DND-41 (cell line): ENCODE results near the gene LGALSL.

Experiments used
- ATAC-seq: fragments of 200-7000 bp; cut with Tn5 transposase; 3 replicates; pipeline ENCODE4 v1.9.1; 2021; ENCODE audit warnings: low read depth; ENCODE audit not compliant: insufficient read depth
- DNase-seq: peaks from one replicate; pipeline ENCODE4 v3.0.0-alpha.2; 2020
- H2AFZ ChIP-seq: 2 replicates; pipeline ENCODE4 v1.6.0; 2012; ENCODE audit warnings: low read depth, low read length
- H3K27ac ChIP-seq: 2 replicates; pipeline ENCODE4 v1.5.1; 2012; ENCODE audit warnings: low read length, inconsistent platforms
- H3K27me3 ChIP-seq: fragments of 200-600 bp; sonication (generic); 2 replicates; pipeline ENCODE4 v1.6.0; 2012; ENCODE audit warnings: low read length, mild to moderate bottlenecking, inconsistent platforms; ENCODE audit not compliant: insufficient read depth, poor library complexity
- H3K36me3 ChIP-seq: 2 replicates; pipeline ENCODE4 v1.5.1; 2012; ENCODE audit warnings: low read length, inconsistent platforms; ENCODE audit not compliant: insufficient read depth
- H3K4me1 ChIP-seq: 2 replicates; pipeline ENCODE4 v1.5.1; 2012; ENCODE audit warnings: mild to moderate bottlenecking, low read length; ENCODE audit not compliant: insufficient read depth
- H3K4me2 ChIP-seq: 2 replicates; pipeline ENCODE4 v1.6.0; 2012; ENCODE audit warnings: mild to moderate bottlenecking, moderate library complexity, low read length, inconsistent platforms; ENCODE audit not compliant: insufficient read depth
- H3K4me3 ChIP-seq, 2 experiments: fragments of 200-600 bp in 1 of 2; shearing (Covaris generic) in 1 of 2; 2 replicates each; pipeline ENCODE4 v1.5.1; 2012 to 2016; ENCODE audit warnings: inconsistent platforms in 2 of 2, low read length in 2 of 2, mild to moderate bottlenecking in 2 of 2, low read depth in 1 of 2, moderate library complexity in 1 of 2
- H3K79me2 ChIP-seq: 2 replicates; pipeline ENCODE4 v1.6.0; 2012; ENCODE audit warnings: low read length, inconsistent platforms; ENCODE audit not compliant: insufficient read depth
- H3K9ac ChIP-seq: 2 replicates; pipeline ENCODE4 v1.6.0; 2012; ENCODE audit warnings: low read depth, mild to moderate bottlenecking, inconsistent platforms, low read length, moderate library complexity
- H3K9me3 ChIP-seq: 2 replicates; pipeline ENCODE4 v1.5.1; 2012; ENCODE audit warnings: low read length, moderate library complexity, mild to moderate bottlenecking, inconsistent platforms; ENCODE audit not compliant: insufficient read depth, severe bottlenecking
- H4K20me1 ChIP-seq: 2 replicates; pipeline ENCODE4 v1.6.0; 2012; ENCODE audit warnings: low read length; ENCODE audit not compliant: insufficient read depth
- CTCF ChIP-seq: IDR thresholded peaks from 2 replicates; pipeline ENCODE4 v1.5.1; 2012; ENCODE audit warnings: borderline replicate concordance, low read length, moderate library complexity, mild to moderate bottlenecking; ENCODE audit not compliant: poor library complexity, severe bottlenecking; ENCODE audit errors: extremely low read depth
- EZH2 ChIP-seq: IDR thresholded peaks from 3 replicates; pipeline ENCODE4 v1.6.1; 2012; ENCODE audit warnings: borderline replicate concordance, low read depth, mild to moderate bottlenecking, moderate library complexity, low read length, inconsistent platforms; ENCODE audit not compliant: severe bottlenecking

Gene LGALSL

GRCh38 chr2:64456293-64456692 lies 2.3 kb downstream of the LGALSL start:
- Histone ChIP-seq H3K36me3 (no peaks in the 10 kb centered on the region), H3K9me3 (no peaks in the 10 kb centered on the region), H3K4me3 (no peak overlapping the region), H3K79me2 (no peaks in the 10 kb centered on the region), H3K4me2 (no peak overlapping the region), H4K20me1 (no peaks in the 10 kb centered on the region), H3K27ac (no peak overlapping the region), H3K9ac (no peak overlapping the region), H3K4me1 (peaks cover 3% of the 10 kb centered on the region; the same call in 1 of the 2 replicates), H2AFZ (no peak overlapping the region), H3K27me3 (peaks cover 62% of the 10 kb centered on the region)
- DNase-seq (no peak), ATAC-seq (no peak)
- TF ChIP-seq CTCF: no peak
- no peak for TF ChIP-seq EZH2

DNA sequence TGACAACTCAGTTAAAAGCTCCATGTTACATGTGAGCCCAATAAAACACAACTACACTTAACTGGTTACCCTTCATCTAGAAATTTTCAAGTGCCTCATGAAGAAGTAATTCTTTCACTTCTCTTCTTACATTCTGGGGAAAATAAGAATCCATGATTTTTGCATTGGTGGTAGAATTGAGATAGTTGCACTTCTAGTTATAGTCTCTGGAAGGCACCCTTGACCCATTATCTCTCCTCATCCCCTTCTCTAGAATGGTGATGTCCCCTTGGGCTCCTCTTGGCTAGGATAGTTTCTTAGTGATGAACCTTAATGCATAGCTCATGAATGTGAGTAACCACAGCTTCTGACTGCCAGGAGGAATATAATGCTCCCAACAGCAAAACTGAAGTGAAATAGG lies 3.6 kb downstream of the LGALSL start:
- H3K4me3 ChIP-seq: no peak overlapping the region
- no peaks in the 10 kb centered on the region for H3K9me3 ChIP-seq
- no peak overlapping the region for H3K4me2 ChIP-seq
- no peak overlapping the region for H3K9ac ChIP-seq
- H3K27me3 ChIP-seq: peaks cover 54% of the 10 kb centered on the region
- no peak overlapping the region for H2AFZ ChIP-seq
- no peak for TF ChIP-seq CTCF
- no peak for TF ChIP-seq EZH2
- no peak overlapping the region for H3K27ac ChIP-seq
- peaks cover 3% of the 10 kb centered on the region; the same call in 1 of the 2 replicates for H3K4me1 ChIP-seq
- H3K79me2 ChIP-seq: no peaks in the 10 kb centered on the region
- ATAC-seq: no peak
- H3K36me3 ChIP-seq: no peaks in the 10 kb centered on the region
- H4K20me1 ChIP-seq: no peaks in the 10 kb centered on the region
- no peak for DNase-seq

- Histone ChIP-seq H4K20me1 (no peaks in the 10 kb centered on the region), H3K4me1 (no peaks in the 10 kb centered on the region), H3K4me3 (no peak overlapping the region), H3K27ac (no peak overlapping the region), H3K27me3 (peaks cover 38% of the 10 kb centered on the region), H3K4me2 (no peak overlapping the region), H3K36me3 (no peaks in the 10 kb centered on the region), H3K9ac (no peak overlapping the region), H3K79me2 (no peaks in the 10 kb centered on the region), H3K9me3 (no peaks in the 10 kb centered on the region), H2AFZ (no peak overlapping the region)
- ATAC-seq: no peak
- TF ChIP-seq EZH2: no peak
- TF ChIP-seq CTCF: no peak
- no peak for DNase-seq
Observed at GRCh38 chr2:64459575-64459974, 5.6 kb downstream of the LGALSL start.

DNA sequence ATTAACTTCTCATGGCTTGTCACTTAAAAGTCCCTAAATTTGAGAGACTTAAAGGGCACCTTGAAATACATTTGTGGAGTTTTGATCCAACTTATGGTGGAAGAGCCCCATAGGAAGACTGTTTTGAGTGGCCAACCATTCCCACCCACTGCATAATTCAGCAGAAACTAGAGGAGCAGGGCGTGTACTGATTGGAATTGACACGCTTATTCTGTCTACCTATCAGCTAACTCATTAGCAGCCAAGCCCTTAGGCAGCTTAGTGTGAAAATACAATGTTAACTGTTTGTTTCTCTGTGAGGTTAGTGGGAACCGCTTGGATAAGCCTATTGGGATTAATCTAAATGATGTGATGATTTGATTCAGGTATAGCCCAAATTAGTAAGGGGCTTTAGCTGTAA lies 6.4 kb downstream of the LGALSL start:
- H3K4me2 ChIP-seq: no peak overlapping the region
- ATAC-seq: no peak
- no peaks in the 10 kb centered on the region for H3K36me3 ChIP-seq
- TF ChIP-seq CTCF: no peak
- TF ChIP-seq EZH2: no peak
- H3K27me3 ChIP-seq: peaks cover 33% of the 10 kb centered on the region
- no peak overlapping the region for H3K9ac ChIP-seq
- H3K4me1 ChIP-seq: no peaks in the 10 kb centered on the region
- H4K20me1 ChIP-seq: no peaks in the 10 kb centered on the region
- no peak overlapping the region for H3K27ac ChIP-seq
- H2AFZ ChIP-seq: no peak overlapping the region
- no peak for DNase-seq
- H3K79me2 ChIP-seq: no peaks in the 10 kb centered on the region
- no peak overlapping the region for H3K4me3 ChIP-seq
- H3K9me3 ChIP-seq: no peaks in the 10 kb centered on the region
